ENCODE measurements around the gene DHX32.
"Not testable (repeated sequence)": the region's sequence is repeated elsewhere in the genome, so short reads cannot be mapped to it uniquely, and the experiment has no call there.

Gene DHX32, protein sequence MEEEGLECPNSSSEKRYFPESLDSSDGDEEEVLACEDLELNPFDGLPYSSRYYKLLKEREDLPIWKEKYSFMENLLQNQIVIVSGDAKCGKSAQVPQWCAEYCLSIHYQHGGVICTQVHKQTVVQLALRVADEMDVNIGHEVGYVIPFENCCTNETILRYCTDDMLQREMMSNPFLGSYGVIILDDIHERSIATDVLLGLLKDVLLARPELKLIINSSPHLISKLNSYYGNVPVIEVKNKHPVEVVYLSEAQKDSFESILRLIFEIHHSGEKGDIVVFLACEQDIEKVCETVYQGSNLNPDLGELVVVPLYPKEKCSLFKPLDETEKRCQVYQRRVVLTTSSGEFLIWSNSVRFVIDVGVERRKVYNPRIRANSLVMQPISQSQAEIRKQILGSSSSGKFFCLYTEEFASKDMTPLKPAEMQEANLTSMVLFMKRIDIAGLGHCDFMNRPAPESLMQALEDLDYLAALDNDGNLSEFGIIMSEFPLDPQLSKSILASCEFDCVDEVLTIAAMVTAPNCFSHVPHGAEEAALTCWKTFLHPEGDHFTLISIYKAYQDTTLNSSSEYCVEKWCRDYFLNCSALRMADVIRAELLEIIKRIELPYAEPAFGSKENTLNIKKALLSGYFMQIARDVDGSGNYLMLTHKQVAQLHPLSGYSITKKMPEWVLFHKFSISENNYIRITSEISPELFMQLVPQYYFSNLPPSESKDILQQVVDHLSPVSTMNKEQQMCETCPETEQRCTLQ

DNA sequence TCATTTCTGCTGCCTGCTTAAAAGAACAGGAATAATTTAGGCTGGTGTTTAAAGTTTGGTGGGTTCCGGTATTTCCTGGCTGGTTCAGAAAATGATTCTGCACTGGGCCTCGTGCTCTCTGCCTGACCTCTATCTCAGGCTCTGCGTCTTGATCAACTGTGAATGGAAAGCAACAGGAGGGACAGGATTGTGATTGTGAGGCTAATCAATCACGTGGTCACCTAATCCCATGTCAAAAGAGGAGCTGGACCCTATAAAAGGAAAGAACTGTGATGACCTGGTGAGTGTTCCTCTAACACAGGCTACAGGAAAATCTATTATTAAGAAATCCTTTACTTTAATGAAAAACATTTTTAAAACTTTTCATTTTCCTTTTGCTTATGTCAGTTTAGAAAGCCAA is at the start of gene DHX32:
Gene DHX32, minus strand, starts transcription at position 101 of the 400 bp plus-strand sequence. CDS start 468 bp downstream, outside the sequence.
- DNase-seq (ENCODE audit: low spot score), result peak; percentile 77

DNA sequence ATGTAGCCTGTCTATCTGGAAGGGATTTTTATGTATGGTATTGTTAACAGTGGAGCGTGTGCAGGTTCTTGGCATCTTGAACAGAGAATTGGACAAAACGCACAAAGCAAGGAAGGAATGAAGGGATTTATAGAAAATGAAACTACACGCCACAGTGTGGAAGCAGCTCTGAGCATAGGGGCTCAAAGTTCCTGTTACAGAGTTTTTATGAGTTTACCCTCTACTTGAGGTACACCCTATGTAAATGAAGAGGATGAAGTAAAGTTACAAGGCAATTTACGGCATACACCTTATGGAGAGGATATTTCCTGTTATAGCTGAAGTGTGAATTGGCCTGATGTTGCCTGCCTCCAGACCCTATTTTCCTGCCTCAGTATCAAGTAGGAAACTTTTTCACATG is 48.5 kb upstream of the DHX32 start:
- no peak for DNase-seq (ENCODE audit: low spot score)

DNA sequence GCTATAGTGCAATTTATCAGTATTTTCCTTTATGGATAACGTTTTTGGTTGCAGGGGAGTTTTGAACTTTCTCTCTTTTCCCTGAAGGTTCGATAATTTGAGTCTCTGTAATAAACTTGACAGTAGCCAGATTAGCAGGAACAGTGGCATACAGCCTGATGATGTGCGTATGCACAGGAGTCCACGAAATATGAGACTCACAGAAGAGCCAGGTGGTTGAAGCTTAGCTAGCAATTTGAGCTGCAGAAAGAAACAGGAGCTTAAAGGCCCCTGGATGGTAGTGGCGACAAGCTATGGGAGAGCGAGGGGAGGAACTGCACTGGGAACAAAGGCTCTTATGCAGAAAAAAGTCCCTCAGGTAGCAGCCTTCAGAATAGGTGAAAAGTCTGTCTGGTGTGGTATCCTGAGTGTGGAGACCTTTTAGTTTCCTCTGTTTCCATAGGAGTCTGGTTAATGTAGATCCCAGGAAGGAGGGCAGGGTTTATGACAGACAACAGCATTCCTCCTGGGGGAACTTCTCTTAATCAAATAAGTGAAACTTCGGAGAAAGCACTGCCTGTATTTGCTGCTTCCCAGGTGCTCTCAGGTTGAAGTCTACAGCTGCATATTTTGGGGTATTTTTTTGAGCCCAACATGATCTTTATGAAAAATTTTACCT is 48.0 kb upstream of the DHX32 start:
- no peak for DNase-seq (ENCODE audit: low spot score)

DNA sequence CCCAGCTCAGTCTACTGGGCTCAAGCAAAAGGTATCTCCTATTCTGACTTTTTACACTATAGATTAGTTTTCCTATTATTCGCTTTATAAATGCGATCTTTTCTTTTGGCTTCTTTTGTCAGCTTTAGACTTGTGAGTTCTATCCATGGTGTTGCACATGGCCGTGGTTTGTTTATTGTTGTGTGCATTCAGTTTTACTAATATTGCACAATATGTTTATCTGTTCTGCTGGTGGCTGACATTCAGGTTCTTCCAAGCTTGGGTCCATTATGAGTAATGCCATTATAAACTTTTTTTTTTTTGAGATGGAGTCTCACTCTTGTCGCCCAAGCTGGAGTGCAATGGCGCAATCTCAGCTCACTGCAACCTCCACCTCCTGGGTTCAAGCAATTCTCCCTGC is 46.2 kb upstream of the DHX32 start:
- not testable (repeated sequence) for DNase-seq (ENCODE audit: low spot score)

DNA sequence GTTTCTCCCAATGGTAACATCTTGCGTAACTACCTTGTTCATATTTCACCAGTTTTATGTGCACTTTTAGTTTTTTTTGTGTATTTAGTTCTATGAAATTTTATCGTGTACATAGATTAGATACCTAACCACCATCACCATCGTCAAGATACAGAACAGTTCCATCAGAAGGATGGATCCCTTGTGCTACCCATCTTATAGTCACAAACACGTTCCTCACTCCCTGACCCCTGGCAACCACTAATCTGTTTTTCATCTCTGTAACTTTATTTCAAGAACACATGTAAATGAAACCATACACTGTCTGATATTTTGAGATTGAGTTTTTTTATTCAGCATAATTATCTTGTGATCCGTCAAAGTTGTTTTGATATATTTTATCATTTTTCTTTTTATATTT is 45.2 kb upstream of the DHX32 start:
- DNase-seq (ENCODE audit: low spot score), result no peak

DNA sequence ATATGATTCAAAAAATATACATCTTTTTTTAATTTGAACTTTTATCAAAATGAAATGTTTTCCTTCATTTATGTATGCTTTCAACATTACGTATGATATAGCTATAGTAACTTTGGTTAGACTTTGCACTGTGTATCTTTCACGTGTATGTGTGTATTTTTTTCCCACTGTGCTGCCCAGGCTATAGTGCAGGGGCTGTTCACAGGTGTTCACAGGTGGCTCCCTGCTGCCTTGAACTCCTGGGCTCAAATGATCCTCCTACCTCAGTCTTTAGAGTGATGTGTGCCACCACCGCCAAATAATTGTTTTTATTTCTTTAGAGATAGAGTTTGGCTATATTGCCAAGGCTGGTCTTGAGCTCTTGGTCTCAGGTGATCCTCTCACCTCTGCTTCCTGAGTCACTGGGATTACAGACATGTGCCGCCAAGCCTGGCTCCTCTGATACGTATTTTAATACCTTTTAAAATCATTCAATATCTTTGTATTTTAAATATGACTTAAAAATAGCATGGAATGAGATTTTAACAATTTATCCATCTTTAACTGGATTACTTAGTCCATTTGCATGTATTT is 44.3 kb upstream of the DHX32 start:
- no peak for DNase-seq (ENCODE audit: low spot score)

DNA sequence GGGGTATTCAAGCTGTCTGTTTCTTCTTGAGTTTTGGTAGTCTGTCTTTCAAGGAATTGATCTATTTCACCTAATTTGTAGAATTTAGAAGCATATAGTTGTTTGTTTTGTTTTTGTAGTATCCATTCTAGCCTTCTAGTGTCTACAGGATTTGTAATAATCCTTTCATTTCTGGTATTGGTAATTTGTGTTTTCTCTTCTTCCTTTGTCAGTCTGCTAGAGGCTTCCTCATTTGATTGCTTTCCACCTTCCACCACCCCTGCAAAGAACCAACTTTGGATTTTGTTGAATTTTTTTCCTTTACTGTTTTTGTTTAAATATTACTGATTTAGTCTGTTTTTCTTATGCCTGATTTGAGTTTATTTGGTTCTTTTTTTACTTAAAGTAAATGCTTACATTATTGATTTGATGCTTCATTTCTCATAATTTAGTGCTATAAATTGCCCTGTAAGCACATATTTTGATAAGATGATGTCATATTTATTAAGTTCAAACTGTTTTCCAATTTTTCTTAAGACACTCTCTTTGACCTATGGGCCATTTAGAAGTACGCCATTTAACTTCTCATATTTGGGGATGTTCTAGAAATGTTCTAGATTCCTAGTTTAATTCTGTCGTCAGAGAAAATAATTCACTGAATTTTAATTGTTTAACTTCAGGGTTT is 40.7 kb upstream of the DHX32 start:
- DNase-seq (ENCODE audit: low spot score), result not testable (repeated sequence)

DNA sequence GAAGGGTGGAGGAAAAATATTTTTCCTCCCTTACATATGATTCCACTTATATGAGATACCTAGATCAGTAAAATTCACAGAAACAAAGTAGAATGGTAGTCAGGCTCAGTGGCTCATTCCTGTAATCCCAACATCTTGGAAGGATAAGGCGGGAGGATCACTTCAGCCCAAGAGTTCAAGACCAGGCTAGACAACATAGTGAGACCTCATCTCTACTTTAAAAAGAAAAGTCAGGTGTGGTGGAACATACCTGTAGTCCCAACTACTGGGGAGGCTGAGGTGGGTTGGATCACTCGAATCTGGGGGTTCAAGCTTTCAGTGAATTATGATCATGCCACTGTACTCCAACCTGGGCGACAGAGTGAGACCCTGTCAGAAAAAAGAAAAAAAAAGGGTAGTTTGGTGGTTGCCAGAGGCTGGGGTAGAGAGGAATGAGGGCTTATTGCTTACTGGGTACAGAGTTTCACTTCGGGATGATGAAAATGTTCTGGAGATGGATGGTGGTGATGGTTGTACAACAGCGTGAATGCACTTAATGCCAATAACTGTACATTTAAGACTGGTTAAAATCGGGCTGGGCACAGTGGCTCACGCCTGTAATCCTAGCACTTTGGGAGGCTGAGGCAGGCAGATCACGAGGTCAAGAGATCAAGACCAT is 36.7 kb upstream of the DHX32 start:
- not testable (repeated sequence) for DNase-seq (ENCODE audit: low spot score)

DNA sequence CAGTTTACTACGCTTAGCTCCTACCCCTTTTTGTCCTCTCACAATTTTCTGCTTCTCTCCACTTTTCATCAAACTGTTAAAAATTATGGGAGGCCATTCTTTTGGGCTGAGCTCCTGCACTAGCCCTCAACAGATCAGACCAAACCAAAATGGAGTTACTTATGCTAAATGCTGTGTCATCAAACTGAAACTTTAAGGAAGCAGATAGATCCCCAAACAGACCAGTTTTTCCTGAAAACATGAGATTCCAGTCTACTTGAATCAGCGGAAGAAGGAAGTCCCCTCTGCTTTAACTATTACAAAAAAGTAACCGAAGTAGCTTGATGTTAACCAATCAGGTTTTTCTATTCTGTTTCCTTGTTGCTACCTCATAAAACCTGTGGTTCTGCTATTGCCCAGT is 35.9 kb upstream of the DHX32 start:
- no peak for DNase-seq (ENCODE audit: low spot score)

DNA sequence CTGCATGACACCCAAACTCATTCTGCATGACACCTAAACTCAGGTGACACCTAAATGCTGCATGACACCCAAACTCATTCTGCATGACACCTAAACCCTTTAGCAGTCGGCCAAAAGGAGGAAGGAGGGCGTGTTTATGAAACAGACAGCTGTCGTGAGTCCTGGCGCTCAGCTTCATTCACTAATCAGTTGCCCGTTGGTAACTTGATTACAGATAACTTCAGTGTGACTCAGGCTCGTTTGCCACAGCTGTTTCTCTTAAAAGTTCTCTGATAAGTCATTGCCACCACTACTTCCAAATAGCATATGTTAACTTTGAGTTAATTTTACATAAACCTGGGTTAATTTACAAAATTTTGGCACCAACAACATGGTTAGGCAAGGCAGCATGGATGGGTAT is 32.2 kb upstream of the DHX32 start:
- DNase-seq (ENCODE audit: low spot score), result not testable (repeated sequence)

DNA sequence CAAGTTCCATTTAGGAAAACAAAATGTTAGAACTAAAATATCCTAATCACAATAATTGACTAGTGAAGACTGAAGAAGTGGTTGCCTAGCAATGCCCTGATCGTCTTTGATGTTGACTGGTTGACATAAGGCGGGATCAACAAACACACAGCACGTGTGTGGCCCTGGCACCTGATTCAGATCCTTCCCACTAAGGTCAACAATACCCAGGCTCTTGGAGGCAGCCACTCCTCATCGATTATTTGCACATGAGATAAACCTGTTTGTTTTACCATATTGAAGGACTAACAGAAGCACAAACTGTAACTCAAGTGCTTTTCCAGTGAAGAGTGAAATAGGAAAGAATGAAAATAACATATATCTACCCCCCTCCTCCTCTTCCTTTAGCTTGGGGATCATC is 30.9 kb upstream of the DHX32 start:
- no peak for DNase-seq (ENCODE audit: low spot score)

DNA sequence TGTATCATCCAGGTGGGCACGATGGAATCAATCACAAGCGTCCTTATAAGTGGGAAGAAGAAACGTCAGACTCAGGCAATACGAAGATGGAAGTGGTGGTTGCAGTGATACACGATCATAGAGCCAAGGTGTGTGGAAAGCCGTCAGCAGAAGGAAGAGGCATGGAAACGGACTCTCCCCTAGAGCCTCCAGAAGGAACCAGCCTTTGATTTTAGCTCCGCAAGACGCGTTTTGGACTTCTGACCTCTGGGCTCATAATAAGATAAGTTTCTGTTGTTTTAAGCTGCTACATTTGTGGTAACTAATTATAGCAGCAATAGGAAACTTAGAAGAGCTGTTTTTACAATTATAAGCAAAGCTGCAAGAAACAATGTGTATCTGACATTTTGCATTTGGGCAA is 30.1 kb upstream of the DHX32 start:
- no peak for DNase-seq (ENCODE audit: low spot score)

DNA sequence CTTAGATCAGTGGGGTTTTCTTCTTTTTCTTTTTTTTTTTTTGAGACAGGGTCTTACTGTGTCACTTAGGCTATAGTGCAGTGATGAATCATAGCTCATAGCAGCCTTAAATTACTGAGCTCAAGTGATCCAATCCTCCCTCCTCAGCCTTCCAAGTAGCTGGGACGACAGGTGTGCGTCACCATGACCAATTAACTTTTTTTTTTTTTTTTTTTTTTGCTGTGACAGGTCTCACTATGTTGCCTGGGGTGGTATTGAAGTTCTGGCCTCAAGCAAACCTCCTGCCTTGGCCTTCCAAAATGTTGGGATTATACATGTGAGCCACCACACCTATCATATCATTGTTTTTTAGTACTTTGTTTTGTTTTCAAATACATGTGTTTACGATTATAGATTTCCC is 28.4 kb upstream of the DHX32 start:
- DNase-seq (ENCODE audit: low spot score), result not testable (repeated sequence)

DNA sequence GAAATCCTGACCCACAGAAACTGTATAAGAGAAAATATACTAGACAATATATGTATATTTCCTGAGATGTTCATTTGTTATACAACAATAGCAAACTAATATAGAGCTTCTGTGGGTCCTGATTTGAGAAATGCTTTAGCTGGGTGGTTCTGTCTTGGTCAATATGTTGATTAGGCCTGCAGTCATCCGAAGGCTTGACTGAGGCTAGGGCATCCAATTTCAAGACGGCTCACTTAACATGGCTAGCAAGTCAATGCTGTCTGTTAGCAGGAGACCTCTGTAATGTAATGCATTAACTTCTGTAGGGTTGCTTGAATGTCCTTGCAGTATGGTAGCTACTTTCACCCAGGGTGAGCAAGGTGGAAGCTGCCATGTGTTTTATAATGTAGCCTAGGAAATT is 27.7 kb upstream of the DHX32 start:
- DNase-seq (ENCODE audit: low spot score), result not testable (repeated sequence)

DNA sequence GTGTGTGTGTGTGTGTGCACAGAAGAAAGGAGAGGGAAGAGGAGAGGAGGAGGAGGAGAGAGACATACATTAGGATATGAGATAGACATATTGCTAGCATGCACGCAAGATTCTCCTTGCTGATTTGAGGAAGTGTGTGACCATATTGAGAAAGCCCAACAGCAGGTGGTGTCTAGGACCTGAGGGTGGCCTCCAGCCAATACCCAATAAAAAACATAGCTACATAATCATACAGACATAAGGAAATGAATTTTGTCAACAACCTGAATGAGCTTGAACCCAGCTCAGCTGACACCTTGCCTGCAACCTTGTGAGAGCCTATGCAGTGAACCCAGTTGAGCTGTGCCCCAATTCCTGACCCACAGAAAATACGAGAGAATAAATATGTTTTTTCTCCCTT is 26.5 kb upstream of the DHX32 start:
- DNase-seq (ENCODE audit: low spot score), result not testable (repeated sequence)

DNA sequence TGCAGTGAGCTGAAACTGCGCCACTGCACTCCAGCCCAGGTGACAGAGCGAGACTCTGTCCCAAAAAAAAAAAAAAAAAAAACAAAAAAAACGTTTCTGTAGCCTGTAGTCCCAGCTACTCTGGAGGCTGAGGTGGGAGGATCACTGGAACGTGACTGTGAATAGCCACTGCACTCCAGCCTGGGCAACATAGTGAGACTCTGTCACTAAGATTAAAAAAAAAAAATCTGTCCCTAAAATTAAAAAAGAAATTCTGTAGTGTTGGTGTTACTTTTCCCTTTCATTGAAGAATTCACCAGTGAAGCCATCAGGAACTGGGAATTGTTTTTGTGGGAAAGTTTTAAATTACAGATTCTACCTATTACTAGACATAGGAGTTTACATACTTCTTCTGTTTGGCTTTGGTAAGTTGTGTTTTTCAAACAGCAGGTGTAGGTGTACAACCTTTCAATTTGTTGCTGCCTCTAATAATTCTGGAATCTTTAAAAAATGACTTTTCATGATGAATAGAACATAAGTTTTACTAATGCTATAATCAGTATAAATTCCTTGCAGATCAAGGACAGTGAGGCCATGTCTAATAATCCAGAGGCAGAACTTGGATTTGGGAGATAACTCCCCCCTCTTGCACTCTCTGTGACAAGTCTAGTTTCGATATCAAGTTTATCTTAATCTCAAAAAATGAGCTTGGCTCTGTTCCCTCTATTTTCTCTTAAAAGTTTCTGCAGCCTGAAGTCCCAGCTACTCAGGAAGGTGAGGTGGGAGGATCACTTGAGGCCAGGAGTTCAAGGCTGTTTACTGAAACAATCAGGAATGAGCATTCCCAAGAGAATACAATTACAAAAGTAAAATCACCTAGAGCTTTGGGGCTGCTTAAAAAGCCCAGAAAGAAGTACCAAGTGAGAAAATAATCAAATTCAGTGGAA is 24.2 kb upstream of the DHX32 start:
- not testable (repeated sequence) for DNase-seq (ENCODE audit: low spot score)

DNA sequence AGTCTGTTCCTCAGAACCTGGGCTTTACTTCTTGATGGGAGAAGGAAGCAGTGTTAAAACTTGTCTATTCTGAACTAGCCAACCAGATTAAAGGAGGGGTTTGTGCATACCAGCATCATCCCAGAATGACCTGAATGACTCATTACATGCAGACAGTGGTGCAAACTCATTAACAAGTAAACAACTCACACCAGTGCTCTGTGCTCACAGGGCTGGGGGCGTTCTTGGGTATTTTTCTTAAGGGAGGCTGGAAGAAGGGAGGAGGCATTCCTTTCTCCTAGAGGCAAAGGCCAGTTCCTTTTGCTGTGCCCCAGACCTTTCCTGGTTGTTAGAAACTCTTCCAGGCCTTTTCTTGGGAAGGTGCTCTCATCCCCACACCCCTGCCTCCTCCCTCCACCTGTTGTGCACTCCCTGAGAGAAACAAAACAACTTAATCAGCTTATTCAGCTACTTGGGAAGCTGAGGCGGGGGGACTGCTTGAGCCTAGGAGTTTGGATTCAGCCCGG is 22.1 kb upstream of the DHX32 start:
- not testable (repeated sequence) for DNase-seq (ENCODE audit: low spot score)

DNA sequence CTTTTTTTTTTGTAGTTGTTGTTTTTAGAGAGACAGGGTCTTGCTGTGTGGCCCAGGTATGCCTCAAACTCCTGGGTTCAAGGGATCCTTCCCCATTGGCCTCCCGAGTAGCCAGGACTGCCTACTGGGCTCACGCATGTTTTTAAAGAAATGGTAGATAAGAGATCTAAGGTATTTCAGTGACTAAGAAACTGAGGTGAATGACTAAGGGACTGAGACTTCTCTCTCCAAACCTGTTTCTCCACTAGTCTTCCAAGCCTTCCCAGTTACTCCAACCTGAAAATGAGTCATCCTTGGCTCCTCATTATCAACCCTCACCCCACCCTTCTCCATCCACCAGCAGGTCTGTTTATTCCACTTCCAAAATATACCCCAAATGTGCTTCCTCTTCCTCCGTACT is 19.9 kb upstream of the DHX32 start:
- not testable (repeated sequence) for DNase-seq (ENCODE audit: low spot score)

DNA sequence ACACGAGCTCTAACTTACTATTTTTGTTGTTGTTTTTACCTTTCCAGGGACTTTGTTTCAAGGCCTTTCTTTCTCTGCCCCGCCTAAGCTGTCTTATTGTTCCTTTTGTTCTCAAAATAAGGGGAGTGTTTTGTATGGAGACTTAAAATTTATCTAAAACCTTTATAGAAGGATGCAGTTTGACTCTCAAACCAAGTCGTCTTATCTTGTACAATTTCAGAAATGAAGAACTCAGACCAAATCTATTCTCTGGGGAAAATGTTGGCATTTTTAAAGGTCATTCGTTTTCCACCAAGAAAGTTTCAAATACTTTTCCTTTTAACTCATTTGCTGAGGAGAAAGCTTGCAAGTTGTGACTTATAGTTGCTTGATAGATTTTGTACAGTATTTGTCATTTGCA is 16.2 kb upstream of the DHX32 start:
- DNase-seq (ENCODE audit: low spot score), result not testable (repeated sequence)

Measured in iPS-NIHi11 (cell line).